Chondrocyte (in vitro differentiated cells): ENCODE measurements around the gene TEX2. TPM values are rescaled to one million over a fixed set of nuclear protein-coding genes. Genes with fewer than 3 reads are reported as not detected.

Experiments used
- DNase-seq: peaks from one replicate; pipeline ENCODE4 v3.0.0; 2021; ENCODE audit warnings: mixed read lengths, low spot score
- H3K27ac Mint-ChIP-seq: one replicate; pipeline ENCODE4 v1.8.0; 2021; ENCODE audit warnings: mild to moderate bottlenecking, moderate library complexity, mixed read lengths; ENCODE audit not compliant: unreplicated experiment
- H3K27me3 Mint-ChIP-seq: 2 replicates; pipeline ENCODE4 v1.8.0; 2021; ENCODE audit warnings: low read depth, mixed read lengths
- H3K36me3 Mint-ChIP-seq: 2 replicates; pipeline ENCODE4 v1.8.0; 2021; ENCODE audit warnings: low read depth, mixed read lengths
- H3K4me1 Mint-ChIP-seq: 2 replicates; pipeline ENCODE4 v1.8.0; 2021; ENCODE audit warnings: low read depth, mild to moderate bottlenecking, mixed read lengths
- H3K4me3 Mint-ChIP-seq: one replicate; pipeline ENCODE4 v1.8.0; 2021; ENCODE audit warnings: mild to moderate bottlenecking, moderate library complexity, mixed read lengths; ENCODE audit not compliant: unreplicated experiment
- H3K9me3 Mint-ChIP-seq: 2 replicates; pipeline ENCODE4 v1.8.0; 2021; ENCODE audit warnings: low read depth, mixed read lengths
- CTCF ChIP-seq: fragments of 200-600 bp; sonication (generic); IDR thresholded peaks from 2 replicates; pipeline ENCODE4 v1.5.0; 2021; ENCODE audit warnings: antibody characterized with exemption, mild to moderate bottlenecking, moderate library complexity
- total RNA-seq: library from RNA; stranded (reverse); gene quantifications from 3 replicates; pipeline ENCODE4 v1.2.1, GENCODE V29; 2021

TEX2 gene
- total RNA-seq, 1 donor from 2014 or later = 47.3 TPM

GRCh38 chr17:64176556-64176955, 86.5 kb downstream of the TEX2 start:
- H3K27ac Mint-ChIP-seq = no peak overlapping the region

GRCh38 chr17:64174686-64175456, 88.2 kb downstream of the TEX2 start:
- Mint-ChIP-seq H3K27ac (peak overlapping the region; percentile 49), H3K27me3 (no peaks in the 10 kb centered on the region), H3K4me3 (no peak overlapping the region), H3K4me1 (peaks cover 34% of the 10 kb centered on the region), H3K36me3 (peaks cover 32% of the 10 kb centered on the region), H3K9me3 (no peaks in the 10 kb centered on the region)
- no peak for TF ChIP-seq CTCF
- no peak for DNase-seq

More at GRCh38 chr17:64176556-64176955, 86.5 kb downstream of the TEX2 start:
- H3K36me3 Mint-ChIP-seq = peaks cover 20% of the 10 kb centered on the region
- no peak for DNase-seq
- no peaks in the 10 kb centered on the region for H3K9me3 Mint-ChIP-seq
- no peak overlapping the region for H3K4me3 Mint-ChIP-seq
- H3K4me1 Mint-ChIP-seq = peaks cover 40% of the 10 kb centered on the region
- H3K27me3 Mint-ChIP-seq = no peaks in the 10 kb centered on the region
- TF ChIP-seq CTCF = no peak

- peaks cover 26% of the 10 kb centered on the region for H3K36me3 Mint-ChIP-seq
- no peak overlapping the region for H3K27ac Mint-ChIP-seq
- no peak overlapping the region for H3K4me3 Mint-ChIP-seq
Measured at GRCh38 chr17:64173646-64174045, 89.4 kb downstream of the TEX2 start.

GRCh38 chr17:64172510-64172909, 90.5 kb downstream of the TEX2 start:
- TF ChIP-seq CTCF = no peak
- peaks cover 20% of the 10 kb centered on the region for H3K4me1 Mint-ChIP-seq
- no peak for DNase-seq
- no peaks in the 10 kb centered on the region for H3K27me3 Mint-ChIP-seq
- H3K4me3 Mint-ChIP-seq = no peak overlapping the region
- H3K36me3 Mint-ChIP-seq = peaks cover 26% of the 10 kb centered on the region
- H3K27ac Mint-ChIP-seq = no peak overlapping the region
- no peaks in the 10 kb centered on the region for H3K9me3 Mint-ChIP-seq

More at GRCh38 chr17:64173646-64174045, 89.4 kb downstream of the TEX2 start:
- Mint-ChIP-seq H3K27me3 (no peaks in the 10 kb centered on the region), H3K4me1 (peaks cover 32% of the 10 kb centered on the region), H3K9me3 (no peaks in the 10 kb centered on the region)
- no peak for TF ChIP-seq CTCF
- DNase-seq = no peak

GRCh38 chr17:64171041-64171440, 92.0 kb downstream of the TEX2 start:
- Mint-ChIP-seq H3K4me1 (peaks cover 17% of the 10 kb centered on the region), H3K36me3 (peaks cover 34% of the 10 kb centered on the region), H3K4me3 (no peak overlapping the region), H3K27ac (no peak overlapping the region), H3K27me3 (no peaks in the 10 kb centered on the region), H3K9me3 (no peaks in the 10 kb centered on the region)
- DNase-seq = no peak
- TF ChIP-seq CTCF = no peak
